Transverse colon (tissue), 1 donor: ENCODE results near the gene PTPRJ.

Experiments
- EP300 ChIP-seq: sonication (generic); formaldehyde crosslinking; IDR thresholded peaks from one replicate; pipeline ENCODE4 v1.6.1; 2017; ENCODE audit warnings: antibody characterized with exemption, low read depth
- POLR2A ChIP-seq: fragments of 450-650 bp; IDR thresholded peaks from one replicate; pipeline ENCODE4 v1.6.1; 2016; ENCODE audit warnings: antibody characterized with exemption, mild to moderate bottlenecking, moderate library complexity

DNA sequence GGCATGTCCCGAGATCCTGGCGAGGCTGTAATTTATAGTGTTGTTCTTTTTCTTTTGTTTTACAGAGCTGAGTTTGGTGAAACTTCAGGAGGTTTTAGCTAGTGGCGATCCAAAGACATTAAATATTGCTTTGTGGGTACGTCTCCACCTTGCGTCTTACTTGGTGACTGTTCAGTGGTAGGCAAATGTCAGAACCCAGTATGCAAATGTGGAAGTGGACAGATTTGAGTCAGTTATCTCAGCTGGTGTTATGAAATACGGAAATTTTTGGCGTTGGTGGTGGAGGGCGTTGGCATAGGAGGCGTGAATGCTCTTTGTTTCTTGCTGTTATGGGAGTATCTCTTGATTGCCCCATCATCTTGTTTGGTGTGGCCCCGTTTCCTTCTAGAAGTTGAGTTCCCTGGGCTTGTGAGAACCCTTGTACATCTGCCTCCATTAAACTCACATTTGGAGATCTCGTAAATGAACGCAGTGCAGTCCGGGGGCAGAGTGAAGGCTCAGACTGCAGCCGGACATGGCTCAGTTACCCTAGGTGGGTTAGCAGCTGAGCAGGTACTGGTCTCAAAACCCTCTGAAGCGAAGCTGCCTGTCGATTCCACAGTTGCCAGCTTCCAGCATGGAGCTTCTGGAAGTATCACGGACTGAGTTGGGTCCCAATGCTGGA lies 39.9 kb downstream of the PTPRJ start:
- TF ChIP-seq EP300 (no peak), POLR2A (no peak)
